DMS114 treated with DMSO at 0.1 percent for 48 hours (cell line): ENCODE results near the gene HHIPL1.

Experiments used
- DNase-seq: peaks from one replicate; lab custom pipeline; 2025; ENCODE audit not compliant: unreplicated experiment; lab: John Stamatoyannopoulos, UW

HHIPL1 gene

DNA sequence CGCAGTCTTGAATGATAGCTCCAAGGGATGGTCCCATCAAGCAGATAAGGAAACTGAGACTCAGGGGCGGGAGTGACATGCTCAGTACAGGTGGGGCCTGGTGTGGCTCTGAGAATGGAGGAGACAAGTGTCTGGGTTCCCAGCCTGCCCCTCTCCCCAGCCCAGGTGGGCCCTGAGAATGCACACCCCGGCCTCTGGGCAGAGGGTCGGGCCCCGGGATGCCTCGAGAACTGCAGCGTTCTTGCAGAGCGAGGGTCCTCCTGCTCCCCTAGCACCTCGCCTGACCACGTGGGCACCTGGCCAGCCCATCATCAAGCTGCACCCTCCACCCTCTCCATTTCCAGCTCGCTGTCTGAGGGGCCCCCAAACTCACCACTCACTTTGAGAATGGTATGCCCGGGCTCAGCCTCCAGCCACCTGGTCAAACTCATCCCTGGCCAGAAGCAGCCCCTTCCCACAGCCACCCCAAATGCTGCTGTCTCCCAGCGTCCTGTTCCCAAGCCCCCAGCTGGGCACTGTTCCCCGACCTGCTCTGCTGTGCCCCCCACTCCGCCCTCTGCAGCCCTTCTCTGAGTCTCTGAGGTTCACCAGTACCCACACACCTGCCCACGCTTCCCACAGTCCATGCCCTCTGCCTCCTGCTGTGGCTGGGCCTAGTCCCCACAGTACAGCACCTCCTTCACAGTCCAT lies 83.4 kb downstream of the HHIPL1 start:
- DNase-seq: no peak

DNA sequence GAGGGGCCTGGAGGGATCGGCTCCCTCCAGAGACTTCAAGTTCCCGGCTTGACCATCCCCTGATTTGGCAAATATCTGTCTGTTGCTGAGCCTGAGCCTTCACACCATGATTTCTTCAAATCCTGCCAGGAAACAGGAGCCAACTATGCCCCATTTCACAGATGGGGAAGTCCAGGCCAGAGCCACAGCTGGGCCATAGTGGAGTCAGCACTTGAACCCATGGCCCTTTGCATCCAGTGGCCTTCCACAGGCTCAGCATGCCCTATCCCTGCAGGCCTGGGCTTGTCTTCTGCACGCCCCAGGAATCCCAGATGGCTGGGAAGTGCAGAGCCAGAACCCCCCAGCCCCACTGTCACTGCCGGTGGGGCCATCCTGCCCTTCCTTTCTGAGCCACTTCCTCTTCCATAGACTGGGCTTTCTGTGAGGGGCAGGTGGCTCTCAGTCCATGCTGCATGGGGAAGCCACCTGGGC lies 84.1 kb downstream of the HHIPL1 start:
- DNase-seq: no peak
